ENCODE results near the gene TAB2.

DNA sequence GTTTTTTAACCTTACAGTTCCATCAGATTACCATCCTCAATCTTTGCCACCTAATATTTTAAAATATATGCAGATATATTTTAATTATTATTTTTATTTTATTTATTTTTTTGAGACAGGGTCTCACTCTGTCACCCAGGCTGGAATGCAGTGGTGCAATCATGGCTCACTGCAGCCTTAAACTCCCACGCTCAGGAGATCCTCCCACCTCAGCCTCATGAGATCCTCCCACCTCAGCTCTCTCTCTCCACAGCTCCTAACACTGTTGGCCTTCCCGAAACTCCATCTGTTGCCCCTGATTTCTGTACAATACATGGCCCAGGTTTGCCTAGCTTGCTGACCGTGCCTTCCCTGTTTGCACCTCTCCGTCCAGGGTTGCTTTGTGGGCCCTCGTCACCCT lies 4.4 kb upstream of the TAB2 start:
- TF ChIP-seq POLR2A (IDR thresholded peaks at IDR 0.05) (no peak), CTCF (IDR thresholded peaks at IDR 0.05) (no peak)

All from body of pancreas (tissue), 4 donors.